Measurements from ENCODE around the gene MPHOSPH9. TPM values are rescaled to one million over a fixed set of nuclear protein-coding genes. Genes with fewer than 3 reads are reported as not detected.
"Not testable (repeated sequence)": the region's sequence is repeated elsewhere in the genome, so short reads cannot be mapped to it uniquely, and the experiment has no call there.

The MPHOSPH9 gene
- total RNA-seq, 1 donor from 2014 or later: 13.0 TPM

- no peak for ATAC-seq
Observed at GRCh38 chr12:123227581-123228258, 5.2 kb downstream of the MPHOSPH9 start.

GRCh38 chr12:123225443-123225842 is 7.5 kb downstream of the MPHOSPH9 start:
- ATAC-seq: no peak

- ATAC-seq: no peak
Observed at GRCh38 chr12:123223241-123223668, 9.7 kb downstream of the MPHOSPH9 start.

GRCh38 chr12:123207815-123208214 is 25.1 kb downstream of the MPHOSPH9 start:
- not testable (repeated sequence) for ATAC-seq

- ATAC-seq: not testable (repeated sequence)
Observed at GRCh38 chr12:123206794-123207193, 26.1 kb downstream of the MPHOSPH9 start.

GRCh38 chr12:123200414-123200813 is 32.5 kb downstream of the MPHOSPH9 start:
- no peak for ATAC-seq

- no peak for ATAC-seq
Observed at GRCh38 chr12:123199936-123200335, 33.0 kb downstream of the MPHOSPH9 start.

- peak; percentile 67 for ATAC-seq
Observed at GRCh38 chr12:123187637-123188036, 45.3 kb downstream of the MPHOSPH9 start.

GRCh38 chr12:123180171-123180570 is 52.8 kb downstream of the MPHOSPH9 start:
- ATAC-seq: no peak

- no peak for ATAC-seq
Observed at GRCh38 chr12:123171967-123172366, 61.0 kb downstream of the MPHOSPH9 start.

GRCh38 chr12:123167329-123167728 is 65.6 kb downstream of the MPHOSPH9 start:
- no peak for ATAC-seq

GRCh38 chr12:123165537-123165936 is 67.4 kb downstream of the MPHOSPH9 start:
- no peak for ATAC-seq

GRCh38 chr12:123164710-123165261 is 68.2 kb downstream of the MPHOSPH9 start:
- no peak for ATAC-seq

GRCh38 chr12:123164222-123164621 is 68.7 kb downstream of the MPHOSPH9 start:
- no peak for ATAC-seq

- peak; percentile 95 for ATAC-seq
Observed at GRCh38 chr12:123163227-123163626, 69.7 kb downstream of the MPHOSPH9 start.

GRCh38 chr12:123160801-123161487 is 72.0 kb downstream of the MPHOSPH9 start:
- no peak for ATAC-seq

- ATAC-seq: no peak
Observed at GRCh38 chr12:123153906-123154305, 79.0 kb downstream of the MPHOSPH9 start.

GRCh38 chr12:123152833-123153232 is 80.1 kb downstream of the MPHOSPH9 start:
- ATAC-seq: no peak

GRCh38 chr12:123151457-123152454 is 81.2 kb downstream of the MPHOSPH9 start:
- ATAC-seq: peak; percentile 27

GRCh38 chr12:123150744-123151456 is 82.0 kb downstream of the MPHOSPH9 start, which contains the start of gene PITPNM2:
Gene PITPNM2 (minus strand): TSS chr12:123151090. CDS start chr12:123034590, 116,500 bp downstream.
- ATAC-seq: peak; percentile 83

- peak; percentile 47 for ATAC-seq
Observed at GRCh38 chr12:123150275-123150743, 82.6 kb downstream of the MPHOSPH9 start.
